Measurements from ENCODE around the gene SOD1. TPM values are rescaled to one million over a fixed set of nuclear protein-coding genes. Genes with fewer than 3 reads are reported as not detected.

The SOD1 gene
- total and polyA plus RNA-seq, 8 donors = 45.5 to 358 (median 177) TPM

GRCh38 chr21:31711326-31711725 is 51.8 kb downstream of the SOD1 start:
- WGBS, 5 donors = 84 to 100% (median 97%) methylated on average over 1 of the region's 1 CpG
- no peak overlapping the region for H3K4me3 ChIP-seq
- H3K4me1 ChIP-seq = peaks cover 0 to 89% (median 49%) of the 10 kb centered on the region in 4 donors

GRCh38 chr21:31711745-31712285 is 52.3 kb downstream of the SOD1 start:
- 96 to 100% (median 99%) methylated on average over 1 of the region's 1 CpG for WGBS, 5 donors
- Histone ChIP-seq H3K4me3 (no peak overlapping the region), H3K9me3 (no peaks in the 10 kb centered on the region), H3K27ac (no peak overlapping the region), H3K4me1 (peaks cover 0 to 89% (median 46%) of the 10 kb centered on the region in 4 donors), H3K27me3 (no peaks in the 10 kb centered on the region), H3K36me3 (no peaks in the 10 kb centered on the region)
- no peak for TF ChIP-seq POLR2A (IDR thresholded peaks at IDR 0.05)
- TF ChIP-seq EP300 (IDR thresholded peaks at IDR 0.05) = no peak
- TF ChIP-seq CTCF (IDR thresholded peaks at IDR 0.05) = no peak
- no peak for TF ChIP-seq POLR2AphosphoS5 (IDR thresholded peaks at IDR 0.05)
- DNase-seq = no peak
- intact Hi-C loops (cut with DNase I; ENCODE audit: low total_unique reads) = no loop called here

More at GRCh38 chr21:31711326-31711725, 51.8 kb downstream of the SOD1 start:
- no peaks in the 10 kb centered on the region for H3K36me3 ChIP-seq
- no peak overlapping the region for H3K27ac ChIP-seq
- TF ChIP-seq EP300 (IDR thresholded peaks at IDR 0.05) (no peak), POLR2AphosphoS5 (IDR thresholded peaks at IDR 0.05) (no peak)
- H3K9me3 ChIP-seq = no peaks in the 10 kb centered on the region
- DNase-seq = no peak
- intact Hi-C loops (cut with DNase I; ENCODE audit: low total_unique reads) = no loop called here
- no peaks in the 10 kb centered on the region for H3K27me3 ChIP-seq

- H3K9me3 ChIP-seq = no peaks in the 10 kb centered on the region
- no peak overlapping the region for H3K4me3 ChIP-seq
- DNase-seq = no peak
- no peak overlapping the region for H3K27ac ChIP-seq
- TF ChIP-seq POLR2A (IDR thresholded peaks at IDR 0.05) (no peak), POLR2AphosphoS5 (IDR thresholded peaks at IDR 0.05) (no peak), CTCF (IDR thresholded peaks at IDR 0.05) (no peak), EP300 (IDR thresholded peaks at IDR 0.05) (no peak)
- H3K36me3 ChIP-seq = no peaks in the 10 kb centered on the region
- H3K27me3 ChIP-seq = no peaks in the 10 kb centered on the region
- peaks cover 0 to 91% (median 43%) of the 10 kb centered on the region in 4 donors for H3K4me1 ChIP-seq
- intact Hi-C loops (cut with DNase I; ENCODE audit: low total_unique reads) = no loop called here
- 34 to 56% (median 50%) methylated on average over 3 of the region's 3 CpGs for WGBS, 5 donors
Observed at GRCh38 chr21:31713115-31713514, 53.6 kb downstream of the SOD1 start.

GRCh38 chr21:31713973-31714740 is 54.7 kb downstream of the SOD1 start:
- H3K9me3 ChIP-seq = no peaks in the 10 kb centered on the region
- no peak overlapping the region for H3K27ac ChIP-seq
- no peak for DNase-seq
- H3K4me3 ChIP-seq = no peak overlapping the region
- H3K36me3 ChIP-seq = no peaks in the 10 kb centered on the region
- TF ChIP-seq POLR2AphosphoS5 (IDR thresholded peaks at IDR 0.05) (no peak), CTCF (IDR thresholded peaks at IDR 0.05) (no peak), POLR2A (IDR thresholded peaks at IDR 0.05) (no peak), EP300 (IDR thresholded peaks at IDR 0.05) (no peak)
- peaks cover 0 to 88% (median 43%) of the 10 kb centered on the region in 4 donors for H3K4me1 ChIP-seq
- WGBS, 5 donors = 53 to 63% (median 60%) methylated on average over 5 of the region's 5 CpGs
- intact Hi-C loops (cut with DNase I; ENCODE audit: low total_unique reads) = no loop called here
- H3K27me3 ChIP-seq = no peaks in the 10 kb centered on the region
